ENCODE results near the gene AXIN1.

AXIN1 gene

DNA sequence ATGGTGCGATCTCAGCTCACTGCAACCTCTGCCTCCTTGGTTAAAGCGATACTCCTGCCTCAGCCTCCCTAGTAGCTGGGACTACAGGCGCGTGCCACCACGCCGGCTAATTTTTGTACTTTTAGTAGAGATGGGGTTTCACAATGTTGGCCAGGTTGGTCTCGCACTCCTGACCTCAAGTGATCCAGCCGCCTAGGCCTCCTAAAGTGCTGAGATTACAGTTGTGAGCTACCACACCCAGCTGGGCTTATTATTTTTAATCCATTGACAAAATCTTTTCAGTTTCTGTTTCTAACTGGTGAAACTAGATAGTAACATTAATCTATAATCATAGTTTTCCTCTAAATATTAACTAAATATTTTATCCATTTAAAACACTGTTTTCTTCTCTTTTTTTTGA is 112.0 kb downstream of the AXIN1 start:
- DNase-seq (ENCODE audit: low spot score): no peak

DNA sequence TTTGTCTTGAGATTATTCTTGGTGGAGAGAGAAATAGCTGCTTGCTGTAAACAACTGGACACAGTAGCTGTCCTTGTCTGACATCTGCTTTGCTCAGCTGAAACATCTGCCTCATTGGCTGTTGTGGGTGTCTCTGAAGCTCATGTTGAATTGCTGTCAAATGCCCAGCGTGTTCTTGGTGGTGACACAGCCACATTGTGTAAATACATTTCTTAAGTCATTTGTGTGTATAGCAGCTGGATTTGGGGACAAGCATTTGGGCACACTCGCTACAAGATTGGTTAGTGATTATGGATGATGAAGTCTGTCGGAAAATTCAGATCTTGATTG is 112.6 kb downstream of the AXIN1 start:
- no peak for DNase-seq (ENCODE audit: low spot score)
